ENCODE data around the gene ZNF668. TPM values are rescaled to one million over a fixed set of nuclear protein-coding genes. Genes with fewer than 3 reads are reported as not detected.

The ZNF668 gene
- total and polyA plus RNA-seq, 2 of the 13 experiments (the other 11 are each of a cell fraction or from before 2014, with no cell fraction given): 3.8 to 9.8 TPM

GRCh38 chr16:31073142-31073969 lies 684 bp downstream of the ZNF668 start (continued):
- TF ChIP-seq, protein P1, sequence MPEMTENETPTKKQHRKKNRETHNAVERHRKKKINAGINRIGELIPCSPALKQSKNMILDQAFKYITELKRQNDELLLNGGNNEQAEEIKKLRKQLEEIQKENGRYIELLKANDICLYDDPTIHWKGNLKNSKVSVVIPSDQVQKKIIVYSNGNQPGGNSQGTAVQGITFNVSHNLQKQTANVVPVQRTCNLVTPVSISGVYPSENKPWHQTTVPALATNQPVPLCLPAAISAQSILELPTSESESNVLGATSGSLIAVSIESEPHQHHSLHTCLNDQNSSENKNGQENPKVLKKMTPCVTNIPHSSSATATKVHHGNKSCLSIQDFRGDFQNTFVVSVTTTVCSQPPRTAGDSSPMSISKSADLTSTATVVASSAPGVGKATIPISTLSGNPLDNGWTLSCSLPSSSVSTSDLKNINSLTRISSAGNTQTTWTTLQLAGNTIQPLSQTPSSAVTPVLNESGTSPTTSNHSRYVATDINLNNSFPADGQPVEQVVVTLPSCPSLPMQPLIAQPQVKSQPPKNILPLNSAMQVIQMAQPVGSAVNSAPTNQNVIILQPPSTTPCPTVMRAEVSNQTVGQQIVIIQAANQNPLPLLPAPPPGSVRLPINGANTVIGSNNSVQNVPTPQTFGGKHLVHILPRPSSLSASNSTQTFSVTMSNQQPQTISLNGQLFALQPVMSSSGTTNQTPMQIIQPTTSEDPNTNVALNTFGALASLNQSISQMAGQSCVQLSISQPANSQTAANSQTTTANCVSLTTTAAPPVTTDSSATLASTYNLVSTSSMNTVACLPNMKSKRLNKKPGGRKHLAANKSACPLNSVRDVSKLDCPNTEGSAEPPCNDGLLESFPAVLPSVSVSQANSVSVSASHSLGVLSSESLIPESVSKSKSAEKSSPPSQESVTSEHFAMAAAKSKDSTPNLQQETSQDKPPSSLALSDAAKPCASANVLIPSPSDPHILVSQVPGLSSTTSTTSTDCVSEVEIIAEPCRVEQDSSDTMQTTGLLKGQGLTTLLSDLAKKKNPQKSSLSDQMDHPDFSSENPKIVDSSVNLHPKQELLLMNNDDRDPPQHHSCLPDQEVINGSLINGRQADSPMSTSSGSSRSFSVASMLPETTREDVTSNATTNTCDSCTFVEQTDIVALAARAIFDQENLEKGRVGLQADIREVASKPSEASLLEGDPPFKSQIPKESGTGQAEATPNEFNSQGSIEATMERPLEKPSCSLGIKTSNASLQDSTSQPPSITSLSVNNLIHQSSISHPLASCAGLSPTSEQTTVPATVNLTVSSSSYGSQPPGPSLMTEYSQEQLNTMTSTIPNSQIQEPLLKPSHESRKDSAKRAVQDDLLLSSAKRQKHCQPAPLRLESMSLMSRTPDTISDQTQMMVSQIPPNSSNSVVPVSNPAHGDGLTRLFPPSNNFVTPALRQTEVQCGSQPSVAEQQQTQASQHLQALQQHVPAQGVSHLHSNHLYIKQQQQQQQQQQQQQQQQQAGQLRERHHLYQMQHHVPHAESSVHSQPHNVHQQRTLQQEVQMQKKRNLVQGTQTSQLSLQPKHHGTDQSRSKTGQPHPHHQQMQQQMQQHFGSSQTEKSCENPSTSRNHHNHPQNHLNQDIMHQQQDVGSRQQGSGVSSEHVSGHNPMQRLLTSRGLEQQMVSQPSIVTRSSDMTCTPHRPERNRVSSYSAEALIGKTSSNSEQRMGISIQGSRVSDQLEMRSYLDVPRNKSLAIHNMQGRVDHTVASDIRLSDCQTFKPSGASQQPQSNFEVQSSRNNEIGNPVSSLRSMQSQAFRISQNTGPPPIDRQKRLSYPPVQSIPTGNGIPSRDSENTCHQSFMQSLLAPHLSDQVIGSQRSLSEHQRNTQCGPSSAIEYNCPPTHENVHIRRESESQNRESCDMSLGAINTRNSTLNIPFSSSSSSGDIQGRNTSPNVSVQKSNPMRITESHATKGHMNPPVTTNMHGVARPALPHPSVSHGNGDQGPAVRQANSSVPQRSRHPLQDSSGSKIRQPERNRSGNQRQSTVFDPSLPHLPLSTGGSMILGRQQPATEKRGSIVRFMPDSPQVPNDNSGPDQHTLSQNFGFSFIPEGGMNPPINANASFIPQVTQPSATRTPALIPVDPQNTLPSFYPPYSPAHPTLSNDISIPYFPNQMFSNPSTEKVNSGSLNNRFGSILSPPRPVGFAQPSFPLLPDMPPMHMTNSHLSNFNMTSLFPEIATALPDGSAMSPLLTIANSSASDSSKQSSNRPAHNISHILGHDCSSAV (CRISPR knock-in tag; IDR thresholded peaks at IDR 0.05; ENCODE audit: borderline replicate concordance): no peak
- no peak; the same call in 1 of the 2 replicates for TF ChIP-seq SMAD1 (CRISPR knock-in tag; IDR thresholded peaks at IDR 0.05; ENCODE audit: borderline replicate concordance, low read depth)
- TF ChIP-seq, protein P2, sequence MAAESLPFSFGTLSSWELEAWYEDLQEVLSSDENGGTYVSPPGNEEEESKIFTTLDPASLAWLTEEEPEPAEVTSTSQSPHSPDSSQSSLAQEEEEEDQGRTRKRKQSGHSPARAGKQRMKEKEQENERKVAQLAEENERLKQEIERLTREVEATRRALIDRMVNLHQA (CRISPR knock-in tag; IDR thresholded peaks at IDR 0.05): no peak
- 0 out of 2 replicates have a peak, but pooled peaks have one; percentile 31 for TF ChIP-seq ONECUT2 (CRISPR knock-in tag; IDR thresholded peaks at IDR 0.05)
- no peak for TF ChIP-seq SRSF9 (IDR thresholded peaks at IDR 0.05; ENCODE audit: borderline replicate concordance, insufficient read depth, low read depth, low read length, poor library complexity, severe bottlenecking)
- peak; percentile 87; the same call in 1 of the 2 replicates for TF ChIP-seq PAX8 (CRISPR knock-in tag; IDR thresholded peaks at IDR 0.05; ENCODE audit: borderline replicate concordance)
- no peak for TF ChIP-seq HNRNPUL1 (IDR thresholded peaks at IDR 0.05; ENCODE audit: low read depth, low read length)
- TF ChIP-seq AGO2 (optimal IDR thresholded peaks at IDR 0.05; ENCODE audit: low read depth, low read length): peak; percentile 72
- TF ChIP-seq HOXA7 (CRISPR knock-in tag; IDR thresholded peaks at IDR 0.05): no peak
- 0 out of 2 replicates have a peak, but pooled peaks have one; percentile 9 for TF ChIP-seq ZNF337 (CRISPR knock-in tag; IDR thresholded peaks at IDR 0.05; ENCODE audit: borderline replicate concordance, low read depth)
- TF ChIP-seq, protein P3, sequence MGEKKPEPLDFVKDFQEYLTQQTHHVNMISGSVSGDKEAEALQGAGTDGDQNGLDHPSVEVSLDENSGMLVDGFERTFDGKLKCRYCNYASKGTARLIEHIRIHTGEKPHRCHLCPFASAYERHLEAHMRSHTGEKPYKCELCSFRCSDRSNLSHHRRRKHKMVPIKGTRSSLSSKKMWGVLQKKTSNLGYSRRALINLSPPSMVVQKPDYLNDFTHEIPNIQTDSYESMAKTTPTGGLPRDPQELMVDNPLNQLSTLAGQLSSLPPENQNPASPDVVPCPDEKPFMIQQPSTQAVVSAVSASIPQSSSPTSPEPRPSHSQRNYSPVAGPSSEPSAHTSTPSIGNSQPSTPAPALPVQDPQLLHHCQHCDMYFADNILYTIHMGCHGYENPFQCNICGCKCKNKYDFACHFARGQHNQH (CRISPR knock-in tag; IDR thresholded peaks at IDR 0.05): peak; percentile 73
- TF ChIP-seq ZNF564 (CRISPR knock-in tag; IDR thresholded peaks at IDR 0.05): 0 out of 2 replicates have a peak, but pooled peaks have one; percentile 78
- TF ChIP-seq ZNF235 (CRISPR knock-in tag; IDR thresholded peaks at IDR 0.05; ENCODE audit: borderline replicate concordance): peak; percentile 59; the same call in 1 of the 2 replicates
- TF ChIP-seq ZBTB38 (CRISPR knock-in tag; IDR thresholded peaks at IDR 0.05): peak; percentile 43; the same call in 1 of the 2 replicates
- 0 out of 2 replicates have a peak, but pooled peaks have one; percentile 42 for TF ChIP-seq ZNF724P (CRISPR knock-in tag; IDR thresholded peaks at IDR 0.05; ENCODE audit: borderline replicate concordance)
- TF ChIP-seq LCORL (IDR thresholded peaks at IDR 0.05): no peak
- TF ChIP-seq LCORL (CRISPR knock-in tag; IDR thresholded peaks at IDR 0.05): no peak
- no peak for TF ChIP-seq CEBPB (IDR thresholded peaks at IDR 0.05; ENCODE audit: borderline replicate concordance, low read depth, low read length)
- TF ChIP-seq ZNF282 (IDR thresholded peaks at IDR 0.05; ENCODE audit: partially characterized antibody): no peak
- TF ChIP-seq SP4 (CRISPR knock-in tag; IDR thresholded peaks at IDR 0.05): no peak; the same call in 1 of the 2 replicates

Data from HepG2 (cell line).